GM12878 (cell line): ENCODE data around the gene FBXO7. TPM values are rescaled to one million over a fixed set of nuclear protein-coding genes. Genes with fewer than 3 reads are reported as not detected.
A peak's percentile ranks its signal among the peaks of the same experiment; 100 is the strongest.

Experiments
- ATAC-seq: fragments of 200-7000 bp; cut with Tn5 transposase; 3 replicates; pipeline ENCODE4 v1.9.1; 2020; ENCODE audit warnings: mild to moderate bottlenecking, moderate library complexity
- BruUV-seq: library from RNA; stranded (reverse); fragments of 400-500 nt; replicated peaks from 2 replicates; lab custom pipeline; 2021; lab: Mats Ljungman, UMichigan
- CTCF ChIA-PET: fragments of 300-600 bp; sonication (Branson Sonifier 250); formaldehyde crosslinking; extraction: SDS; loops from one replicate; lab custom pipeline; 2021; ENCODE audit warnings: inconsistent platforms; lab: Yijun Ruan, JAX
- POLR2A ChIA-PET: fragments of 350-600 bp; formaldehyde crosslinking; extraction: SDS; loops from one replicate; lab custom pipeline; 2021; ENCODE audit warnings: inconsistent platforms; lab: Charles Lee
- RAD21 ChIA-PET: fragments of 300-600 bp; sonication (Branson Sonifier 250); formaldehyde crosslinking; loops from one replicate; lab custom pipeline; 2023; ENCODE audit warnings: antibody characterized with exemption; ENCODE audit not compliant: unreplicated experiment; lab: Charles Lee
- SMC1A ChIA-PET: fragments of 300-600 bp; sonication (Branson Sonifier 250); formaldehyde crosslinking; loops from one replicate; lab custom pipeline; 2023; ENCODE audit not compliant: unreplicated experiment, uncharacterized antibody; lab: Charles Lee
- DNase-seq: peaks from one replicate; pipeline ENCODE4 v3.0.0-alpha.2; 2011; ENCODE audit warnings: low read depth, low spot score
- FAIRE-seq: peaks from 3 replicates; lab custom pipeline; 2011; peaks lifted over from hg19 to GRCh38; lab: Jason Lieb, UNC
- H2AFZ ChIP-seq: 2 replicates; pipeline ENCODE4 v1.6.0; 2011; ENCODE audit warnings: low read depth, low read length, control low read depth; ENCODE audit not compliant: control insufficient read depth
- H3K27ac ChIP-seq: 2 replicates; pipeline ENCODE4 v1.5.1; 2011; ENCODE audit warnings: control low read depth; ENCODE audit not compliant: control insufficient read depth, insufficient read depth
- H3K27me3 ChIP-seq, 2 experiments: replicated peaks in 1 of 2; 2 replicates each; pipeline versions ENCODE4 v1.6.0 to v1.6.1; 2011; ENCODE audit warnings: low read length in 1 of 2; ENCODE audit not compliant: control insufficient read depth in 2 of 2, insufficient read depth in 2 of 2
- H3K36me3 ChIP-seq, 2 experiments: 2 replicates each; pipeline ENCODE4 v1.5.1; 2011; ENCODE audit warnings: low read length in 1 of 2; ENCODE audit not compliant: control insufficient read depth in 2 of 2, insufficient read depth in 2 of 2
- H3K4me1 ChIP-seq: 2 replicates; pipeline ENCODE4 v1.6.1; 2011; ENCODE audit warnings: mild to moderate bottlenecking, low read length, moderate library complexity, mixed read lengths; ENCODE audit not compliant: control insufficient read depth, insufficient read depth
- H3K4me2 ChIP-seq: 2 replicates; pipeline ENCODE4 v1.6.0; 2011; ENCODE audit warnings: control low read depth; ENCODE audit not compliant: control insufficient read depth, insufficient read depth
- H3K4me3 ChIP-seq: fragments of 200-600 bp; sonication (generic); 2 replicates; pipeline ENCODE4 v1.5.1; 2016
- H3K79me2 ChIP-seq: 2 replicates; pipeline ENCODE4 v1.6.0; 2011; ENCODE audit warnings: low read length; ENCODE audit not compliant: control insufficient read depth, insufficient read depth
- H3K9ac ChIP-seq: 2 replicates; pipeline ENCODE4 v1.8.0; 2011; ENCODE audit warnings: low read length, control low read depth, mixed read lengths; ENCODE audit not compliant: control insufficient read depth, insufficient read depth
- H3K9me3 ChIP-seq: replicated peaks from 3 replicates; pipeline ENCODE4 v1.5.1; 2011; ENCODE audit warnings: mild to moderate bottlenecking, low read length; ENCODE audit not compliant: control insufficient read depth, insufficient read depth
- H4K20me1 ChIP-seq: 2 replicates; pipeline ENCODE4 v1.6.0; 2011; ENCODE audit not compliant: control insufficient read depth, insufficient read depth
- CHD1 ChIP-seq: IDR thresholded peaks from 2 replicates; pipeline ENCODE4 v1.6.1; 2012; ENCODE audit warnings: low read depth, low read length, improper control_type of control experiment
- MXI1 ChIP-seq: fragments of 150-350 bp; IDR thresholded peaks from 2 replicates; pipeline ENCODE4 v1.6.1; 2011; ENCODE audit warnings: low read depth, mild to moderate bottlenecking, inconsistent platforms, low read length, improper control_type of control experiment
- NR2F1 ChIP-seq: fragments of 450-650 bp; conservative IDR thresholded peaks from 2 replicates; pipeline ENCODE4 v1.6.1; 2017; ENCODE audit warnings: mild to moderate bottlenecking
- POU2F2 ChIP-seq: IDR thresholded peaks from 3 replicates; pipeline ENCODE4 v1.6.1; 2011; ENCODE audit warnings: low read depth, mild to moderate bottlenecking, low read length, borderline replicate concordance
- RAD21 ChIP-seq: IDR thresholded peaks from 2 replicates; pipeline ENCODE4 v1.6.1; 2011; ENCODE audit warnings: mild to moderate bottlenecking, low read depth, low read length, moderate library complexity; ENCODE audit not compliant: insufficient read depth
- REST ChIP-seq: IDR thresholded peaks from 2 replicates; pipeline ENCODE4 v1.6.1; 2012; ENCODE audit warnings: mild to moderate bottlenecking, low read depth, low read length
- SMC3 ChIP-seq: IDR thresholded peaks from 2 replicates; pipeline ENCODE4 v1.6.1; 2011; ENCODE audit warnings: low read length, improper control_type of control experiment, borderline replicate concordance
- SREBF2 ChIP-seq: IDR thresholded peaks from 2 replicates; pipeline ENCODE4 v1.6.1; 2012; ENCODE audit warnings: mild to moderate bottlenecking, low read length
- YY1 ChIP-seq: IDR thresholded peaks from 2 replicates; pipeline ENCODE4 v1.6.1; 2011; ENCODE audit warnings: low read depth, mild to moderate bottlenecking, low read length
- WGBS: methylation state at CpG from one replicate; pipeline ENCODE4 v1.1.6; 2016; ENCODE audit warnings: low lambda C conversion rate; ENCODE audit not compliant: insufficient replicate concordance, insufficient coverage; ENCODE audit errors: missing lambda C conversion rate; 5-methylcytosine and 5-hydroxymethylcytosine counted together
- in situ Hi-C: fragments of 300-500 bp; cut with MboI; formaldehyde crosslinking; loops from 9 replicates; pipeline ENCODE4 v1.14.3; 2018; ENCODE audit warnings: mixed read lengths
- intact Hi-C: fragments of 100-400 bp; cut with micrococcal nuclease; formaldehyde crosslinking; loops from one replicate; pipeline ENCODE4 v1.14.2; 2022; ENCODE audit not compliant: unreplicated experiment
- polyA plus RNA-seq, 11 experiments: library from polyadenylated mRNA; depleted of rRNA in 4 of 11; unstranded in 6 of 11; stranded (reverse) in 5 of 11; fragments of >200 nt; fragmentation: Nextera tagmentation in 4 of 11; fragmentation: Illumina TruSeq in 1 of 11; extraction: Ambion mirVana in 4 of 11; extraction: Trizol in 1 of 11; gene quantifications; 1 replicate in 1 of 11; 2 replicates in 10 of 11; pipeline versions ENCODE4 v1.2.1 to v1.2.3, GENCODE V29; 2011 to 2016; ENCODE audit warnings: inconsistent platforms in 2 of 11, missing spikeins in 2 of 11, low read depth in 1 of 11
- total RNA-seq, 4 experiments: library from RNA; depleted of rRNA in 3 of 4; stranded (reverse); fragments of >200 nt in 3 of 4; fragmentation: Illumina TruSeq in 1 of 4; extraction: Trizol in 1 of 4; gene quantifications; 2 replicates each; pipeline versions ENCODE4 v1.2.1 to v1.2.3, GENCODE V29; 2013 to 2021

FBXO7 gene
- total and polyA plus RNA-seq, 10 of the 15 experiments (the other 5 are each of a cell fraction or from before 2014, with no cell fraction given), result 37.3 to 192 (median 110) TPM

GRCh38 chr22:32528984-32529982 is 54.7 kb downstream of the FBXO7 start (continued):
- TF ChIP-seq REST (no peak), SMC3 (peak; percentile 77), CHD1 (no peak), YY1 (0 out of 2 replicates have a peak, but pooled peaks have one; percentile 37), POU2F2 (peak; percentile 77; the same call in 1 of the 3 replicates), RAD21 (peak; percentile 70)

GRCh38 chr22:32531228-32531627 is 56.6 kb downstream of the FBXO7 start:
- TF ChIP-seq NR2F1 (0 out of 2 replicates have a peak, but pooled peaks have one; percentile 17), SREBF2 (no peak), MXI1 (no peak)
- Histone ChIP-seq H3K9ac (no peak overlapping the region), H3K9me3 (no peaks in the 10 kb centered on the region), H3K27me3 (peaks cover 0 to 2% of the 10 kb centered on the region in 2 experiments; a peak in 1 of 4 replicates), H4K20me1 (no peaks in the 10 kb centered on the region), H3K4me1 (no peaks in the 10 kb centered on the region), H2AFZ (no peak overlapping the region), H3K4me2 (no peak overlapping the region), H3K4me3 (no peak overlapping the region), H3K36me3 (no peaks in the 10 kb centered on the region), H3K79me2 (no peaks in the 10 kb centered on the region), H3K27ac (no peak overlapping the region)
- ChIA-PET POLR2A (no interaction called here), CTCF (interaction anchor here (0.6 to 7.3 kb wide), 4 partner anchors 129 to 678 kb away, joined by 3 to 108 read pairs (median 4); no protein-coding TSS in a partner anchor), SMC1A (interaction anchor here (0.6 to 3.5 kb wide), 5 partner anchors 23 to 426 kb away, joined by 3 to 24 read pairs (median 4); no protein-coding TSS in a partner anchor), RAD21 (interaction anchor here (0.9 to 5.5 kb wide), 2 partner anchors 266 to 455 kb away, joined by 3 to 55 read pairs; no protein-coding TSS in a partner anchor)
- FAIRE-seq (no peak), ATAC-seq (no peak), DNase-seq (no peak)
- intact Hi-C loops (no loop called here), in situ Hi-C loops (no loop called here)
- 39% methylated on average over 7 of the region's 7 CpGs for WGBS
- no TSS peak for BruUV-seq
